Effector memory CD4-positive, alpha-beta T cell (primary cell): ENCODE data around the gene RHOT1.

Source experiments
- DNase-seq, 3 donors: peaks; one replicate each; pipeline ENCODE4 v3.0.0-alpha.2; 2020
- H3K27ac ChIP-seq: 2 replicates; pipeline ENCODE4 v1.7.0; 2013; ENCODE audit warnings: mild to moderate bottlenecking, low read length, moderate library complexity; ENCODE audit not compliant: insufficient read depth, poor library complexity, severe bottlenecking
- H3K27me3 ChIP-seq: replicated peaks from 2 replicates; pipeline ENCODE4 v1.7.0; 2013; ENCODE audit warnings: mild to moderate bottlenecking, low read length; ENCODE audit not compliant: insufficient read depth, control insufficient read depth, poor library complexity, severe bottlenecking
- H3K36me3 ChIP-seq: 2 replicates; pipeline ENCODE4 v1.7.0; 2013; ENCODE audit warnings: mild to moderate bottlenecking, low read length, moderate library complexity; ENCODE audit not compliant: control insufficient read depth, insufficient read depth
- H3K4me1 ChIP-seq: 2 replicates; pipeline ENCODE4 v1.7.0; 2013; ENCODE audit warnings: low read length, mild to moderate bottlenecking; ENCODE audit not compliant: control insufficient read depth, insufficient read depth, poor library complexity, severe bottlenecking
- H3K4me3 ChIP-seq: 2 replicates; pipeline ENCODE4 v1.7.0; 2013; ENCODE audit warnings: low read length, low read depth, mild to moderate bottlenecking; ENCODE audit not compliant: insufficient read depth, poor library complexity, severe bottlenecking
- H3K9me3 ChIP-seq: 2 replicates; pipeline ENCODE4 v1.7.0; 2013; ENCODE audit warnings: mild to moderate bottlenecking, low read length, moderate library complexity; ENCODE audit not compliant: control insufficient read depth

RHOT1 gene

GRCh38 chr17:32155896-32156295, 13.6 kb downstream of the RHOT1 start:
- peaks cover 16% of the 10 kb centered on the region for H3K36me3 ChIP-seq
- DNase-seq: no peak

DNA sequence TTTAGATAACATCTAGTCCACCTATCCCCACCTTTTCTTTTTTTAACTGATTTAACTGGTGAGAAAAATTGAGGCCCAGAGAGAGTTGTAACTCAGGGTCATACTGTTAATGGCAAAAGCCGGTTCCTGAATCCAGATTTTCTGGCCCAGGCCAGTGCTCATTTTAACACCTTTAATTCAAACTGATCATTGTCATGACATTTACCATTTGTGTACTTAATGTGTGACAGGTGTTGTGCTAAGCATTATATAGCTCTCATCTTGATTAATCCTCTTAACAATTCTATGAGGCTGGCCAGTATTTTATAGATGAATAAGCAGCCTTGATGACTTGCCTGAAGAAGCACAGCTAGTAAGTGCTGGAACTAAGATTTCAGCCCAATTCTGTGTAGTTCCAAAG, 14.4 kb downstream of the RHOT1 start:
- H3K27ac ChIP-seq: no peak overlapping the region
- no peaks in the 10 kb centered on the region for H3K9me3 ChIP-seq
- no peak overlapping the region for H3K4me3 ChIP-seq
- H3K36me3 ChIP-seq: peaks cover 19% of the 10 kb centered on the region
- DNase-seq: no peak
- H3K4me1 ChIP-seq: no peaks in the 10 kb centered on the region
- H3K27me3 ChIP-seq: no peaks in the 10 kb centered on the region

More at GRCh38 chr17:32155896-32156295, 13.6 kb downstream of the RHOT1 start:
- Histone ChIP-seq H3K4me3 (no peak overlapping the region), H3K4me1 (no peaks in the 10 kb centered on the region), H3K27ac (no peak overlapping the region), H3K9me3 (no peaks in the 10 kb centered on the region), H3K27me3 (no peaks in the 10 kb centered on the region)

DNA sequence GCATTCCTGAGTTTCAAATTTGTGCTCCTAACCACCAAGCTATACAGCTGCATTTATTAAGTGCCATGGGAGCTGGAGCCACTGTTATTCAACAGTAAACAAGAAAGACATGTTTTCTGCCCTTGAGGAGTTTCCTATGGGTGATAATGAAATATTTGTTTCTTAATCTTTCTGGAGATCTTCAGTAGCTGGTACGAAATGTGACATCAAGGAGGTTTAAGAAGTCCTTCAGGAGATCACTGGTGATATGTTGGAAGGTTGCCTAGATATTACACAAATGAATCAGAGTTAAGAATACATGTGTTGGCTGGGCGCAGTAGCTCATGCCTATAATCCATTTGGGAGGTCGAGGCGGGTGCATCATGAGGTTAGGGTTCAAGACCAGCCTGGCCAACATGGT, 14.9 kb downstream of the RHOT1 start:
- H3K4me1 ChIP-seq: no peaks in the 10 kb centered on the region
- no peaks in the 10 kb centered on the region for H3K27me3 ChIP-seq
- H3K9me3 ChIP-seq: no peaks in the 10 kb centered on the region
- DNase-seq: no peak
- no peak overlapping the region for H3K27ac ChIP-seq
- H3K36me3 ChIP-seq: peaks cover 19% of the 10 kb centered on the region
- H3K4me3 ChIP-seq: no peak overlapping the region

DNA sequence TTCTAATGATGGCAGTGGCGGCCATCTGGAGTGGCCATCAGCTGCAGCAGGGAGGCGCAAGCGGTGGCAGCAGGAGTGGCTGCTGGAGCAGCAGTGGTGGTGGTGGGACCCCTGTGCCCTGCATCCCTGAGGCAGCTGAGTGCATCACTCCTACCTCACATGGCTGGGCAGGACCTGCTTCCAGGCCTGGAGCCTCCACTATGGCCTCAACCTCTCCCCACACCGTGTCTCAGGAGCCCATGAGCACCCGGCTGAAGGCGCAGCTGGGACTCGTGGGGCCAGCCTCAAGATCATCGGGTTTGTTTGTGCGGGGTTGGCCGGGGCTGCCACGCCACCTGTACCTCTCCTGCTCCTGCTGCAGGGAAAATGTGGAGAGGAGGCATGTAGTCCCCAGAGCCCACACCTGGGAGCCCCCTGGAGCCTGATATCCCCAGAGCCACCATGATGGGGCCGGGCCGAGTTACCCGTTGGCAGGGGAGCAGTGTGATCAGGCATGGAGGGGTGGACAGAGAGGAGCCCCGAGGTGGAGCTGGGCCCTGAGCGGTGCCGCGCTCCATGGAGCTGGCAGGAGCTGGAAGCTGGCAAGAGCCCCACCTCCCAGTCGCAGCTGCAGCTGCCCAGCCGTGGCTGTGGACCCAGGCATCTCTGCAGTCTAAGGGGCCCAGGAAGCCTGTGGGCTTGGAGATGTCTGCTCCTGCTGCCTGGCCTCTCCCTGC, 16.7 kb downstream of the RHOT1 start:
- H3K9me3 ChIP-seq: no peaks in the 10 kb centered on the region
- H3K36me3 ChIP-seq: peaks cover 16% of the 10 kb centered on the region
- DNase-seq: no peak
- no peaks in the 10 kb centered on the region for H3K27me3 ChIP-seq
- H3K4me1 ChIP-seq: no peaks in the 10 kb centered on the region
- no peak overlapping the region for H3K27ac ChIP-seq
- no peak overlapping the region for H3K4me3 ChIP-seq

DNA sequence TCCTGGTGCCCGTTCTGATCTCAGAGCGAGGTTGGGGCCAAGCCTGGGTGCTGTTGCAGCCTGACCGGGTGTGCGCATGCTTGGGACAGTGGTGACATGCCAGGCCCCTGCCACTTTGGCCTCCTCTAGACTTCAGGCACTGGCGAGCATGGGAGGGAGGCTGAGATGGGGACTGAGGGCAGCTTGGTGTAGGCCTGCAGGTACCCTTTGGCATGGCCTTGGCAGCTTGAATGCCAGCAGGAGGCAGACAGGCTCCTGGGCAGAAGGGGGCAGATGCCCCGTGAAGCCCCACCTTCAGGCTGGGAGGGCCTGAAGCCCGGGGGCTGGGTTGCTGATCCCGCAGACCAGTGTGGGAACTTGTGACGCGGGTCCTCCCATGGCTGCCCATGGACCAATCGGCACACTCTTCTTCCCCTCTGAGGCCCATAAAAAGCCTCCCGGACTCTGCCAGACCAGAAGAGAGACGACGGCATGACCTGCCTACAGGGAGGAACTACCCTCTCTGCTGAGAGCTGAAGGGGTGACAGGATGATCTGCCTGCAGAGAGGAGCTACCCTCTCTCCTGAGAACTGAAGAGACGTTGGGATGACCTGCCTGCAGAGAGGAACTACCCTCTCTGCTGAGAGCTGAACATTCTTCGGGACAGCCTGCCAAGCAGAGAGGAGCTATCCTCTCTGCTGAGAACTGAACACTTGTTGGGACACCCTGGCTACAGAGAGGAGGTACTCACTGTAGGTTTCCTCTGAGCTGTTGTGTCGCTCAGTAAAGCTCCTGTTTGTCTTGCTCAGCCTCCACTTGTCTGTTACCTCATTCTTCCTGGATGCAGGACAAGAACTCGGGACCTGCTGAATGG, 17.5 kb downstream of the RHOT1 start:
- Histone ChIP-seq H3K27ac (no peak overlapping the region), H3K36me3 (peaks cover 16% of the 10 kb centered on the region), H3K9me3 (no peaks in the 10 kb centered on the region), H3K4me1 (no peaks in the 10 kb centered on the region), H3K4me3 (no peak overlapping the region), H3K27me3 (no peaks in the 10 kb centered on the region)
- no peak for DNase-seq

DNA sequence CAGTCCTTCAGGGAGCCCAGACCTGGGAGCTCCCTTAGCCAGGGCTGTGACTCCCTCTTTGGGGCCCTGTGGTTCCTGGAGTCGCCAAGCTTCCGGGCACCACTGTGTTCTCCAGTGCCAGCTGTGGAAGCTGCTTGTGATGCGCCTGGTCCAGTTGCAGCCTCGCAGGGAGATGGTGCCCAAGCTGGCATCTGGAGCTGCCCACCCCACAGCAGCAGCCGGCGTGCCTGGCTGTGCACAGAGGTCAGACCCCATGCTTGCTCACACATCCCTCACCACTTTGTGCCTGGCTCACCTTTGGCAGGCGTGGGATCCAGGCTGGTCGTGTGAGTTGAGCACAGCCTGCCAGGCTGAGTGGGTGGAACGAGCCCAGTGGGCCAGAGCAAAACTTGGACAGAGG, 18.2 kb downstream of the RHOT1 start:
- Histone ChIP-seq H3K27me3 (no peaks in the 10 kb centered on the region), H3K4me1 (no peaks in the 10 kb centered on the region), H3K27ac (no peak overlapping the region), H3K9me3 (no peaks in the 10 kb centered on the region), H3K4me3 (no peak overlapping the region), H3K36me3 (peaks cover 16% of the 10 kb centered on the region)
- no peak for DNase-seq

- no peak overlapping the region for H3K4me3 ChIP-seq
- H3K4me1 ChIP-seq: no peaks in the 10 kb centered on the region
- no peak overlapping the region for H3K27ac ChIP-seq
- H3K27me3 ChIP-seq: no peaks in the 10 kb centered on the region
- no peaks in the 10 kb centered on the region for H3K9me3 ChIP-seq
- DNase-seq: no peak
- peaks cover 16% of the 10 kb centered on the region for H3K36me3 ChIP-seq
Observed at GRCh38 chr17:32161029-32161428, 18.7 kb downstream of the RHOT1 start.

DNA sequence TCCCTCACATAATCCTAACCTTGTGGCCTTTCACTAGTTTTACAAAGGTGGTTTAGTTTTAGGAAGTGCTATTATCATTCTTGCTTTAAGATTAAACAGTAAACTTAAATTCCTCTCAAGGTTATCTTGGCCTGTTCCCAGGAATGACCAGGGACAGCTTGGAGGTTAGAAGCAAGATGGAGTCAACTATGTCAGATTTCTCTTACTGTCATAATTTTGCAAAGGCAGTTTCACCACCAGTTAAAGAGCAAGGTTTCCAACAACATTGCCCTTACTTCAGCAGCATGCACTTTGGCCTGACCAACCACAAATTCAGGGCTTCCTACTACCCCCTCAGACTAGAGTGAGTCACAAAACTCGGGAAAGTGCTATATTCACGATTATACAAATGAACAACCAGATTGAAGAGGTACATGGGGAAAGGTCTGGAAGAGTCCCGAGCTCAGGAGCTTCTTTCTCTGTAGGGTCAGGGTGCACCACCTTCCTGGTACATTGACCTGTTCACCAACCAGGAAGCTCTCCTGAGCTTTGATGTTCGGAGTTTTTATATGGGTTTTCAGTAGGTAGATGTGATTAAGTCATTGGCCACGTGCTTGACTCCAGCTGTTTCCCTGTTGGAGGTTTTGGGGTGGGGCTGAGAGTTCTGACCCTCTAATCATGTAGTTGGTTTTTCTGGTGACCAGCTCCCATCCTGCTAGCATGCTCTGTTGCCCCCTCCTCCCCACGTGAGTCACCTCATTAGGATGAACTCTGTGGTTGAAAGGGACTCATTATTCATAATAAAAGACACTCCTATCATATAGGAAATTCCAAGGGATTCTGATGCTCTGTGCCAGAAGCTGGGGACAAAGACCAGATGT, 19.4 kb downstream of the RHOT1 start:
- Histone ChIP-seq H3K9me3 (no peaks in the 10 kb centered on the region), H3K27ac (no peak overlapping the region), H3K36me3 (peaks cover 16% of the 10 kb centered on the region), H3K27me3 (no peaks in the 10 kb centered on the region), H3K4me1 (no peaks in the 10 kb centered on the region), H3K4me3 (no peak overlapping the region)
- no peak for DNase-seq

- Histone ChIP-seq H3K27me3 (no peaks in the 10 kb centered on the region), H3K36me3 (peaks cover 19% of the 10 kb centered on the region), H3K4me1 (no peaks in the 10 kb centered on the region), H3K4me3 (no peak overlapping the region), H3K27ac (no peak overlapping the region), H3K9me3 (no peaks in the 10 kb centered on the region)
- DNase-seq: no peak
Observed at GRCh38 chr17:32174889-32175288, 32.6 kb downstream of the RHOT1 start.
